H1 (cell line): ENCODE results near the gene SLC16A2. TPM values are rescaled to one million over a fixed set of nuclear protein-coding genes. Genes with fewer than 3 reads are reported as not detected.

Experiments
- RAD21 ChIP-seq, 2 experiments: IDR thresholded peaks in 1 of 2; conservative IDR thresholded peaks in 1 of 2; 2 replicates each; pipeline ENCODE4 v1.6.1; 2011; ENCODE audit warnings: low read depth in 2 of 2, low read length in 2 of 2, improper control_type of control experiment in 1 of 2, inconsistent platforms in 1 of 2, mild to moderate bottlenecking in 1 of 2, moderate library complexity in 1 of 2
- polyA plus RNA-seq, 7 experiments: library from polyadenylated mRNA; depleted of rRNA in 3 of 7; stranded (reverse) in 5 of 7; unstranded in 2 of 7; fragments of >200 nt in 5 of 7; fragments of 200-250 nt in 2 of 7; gene quantifications; 1 replicate in 5 of 7; 2 replicates in 1 of 7; 4 replicates in 1 of 7; pipeline versions ENCODE4 v1.2.1 to v1.2.3, GENCODE V29; 2011 to 2013; ENCODE audit warnings: missing spikeins in 2 of 7, mixed read lengths in 2 of 7
- total RNA-seq: library from RNA; stranded (reverse); fragmentation: NEBNext Ultra II Directional; extraction: Animal tissue kit (Norgen Biotek cat#: 25700); gene quantifications from 2 replicates; pipeline ENCODE4 v1.2.1, GENCODE V29; 2021
- TF ChIP-seq, protein P1 (sequence below): fragments of 300-600 bp; sonication (generic); IDR thresholded peaks from 2 replicates; pipeline ENCODE4 v1.7.1; 2012; ENCODE audit warnings: low read length, moderate library complexity, mild to moderate bottlenecking, inconsistent platforms; ENCODE audit not compliant: insufficient replicate concordance

Gene SLC16A2
- total and polyA plus RNA-seq, 2 of the 8 experiments (the other 6 are each of a cell fraction or from before 2014, with no cell fraction given): 24.4 to 32.2 TPM

- TF ChIP-seq, protein P1, sequence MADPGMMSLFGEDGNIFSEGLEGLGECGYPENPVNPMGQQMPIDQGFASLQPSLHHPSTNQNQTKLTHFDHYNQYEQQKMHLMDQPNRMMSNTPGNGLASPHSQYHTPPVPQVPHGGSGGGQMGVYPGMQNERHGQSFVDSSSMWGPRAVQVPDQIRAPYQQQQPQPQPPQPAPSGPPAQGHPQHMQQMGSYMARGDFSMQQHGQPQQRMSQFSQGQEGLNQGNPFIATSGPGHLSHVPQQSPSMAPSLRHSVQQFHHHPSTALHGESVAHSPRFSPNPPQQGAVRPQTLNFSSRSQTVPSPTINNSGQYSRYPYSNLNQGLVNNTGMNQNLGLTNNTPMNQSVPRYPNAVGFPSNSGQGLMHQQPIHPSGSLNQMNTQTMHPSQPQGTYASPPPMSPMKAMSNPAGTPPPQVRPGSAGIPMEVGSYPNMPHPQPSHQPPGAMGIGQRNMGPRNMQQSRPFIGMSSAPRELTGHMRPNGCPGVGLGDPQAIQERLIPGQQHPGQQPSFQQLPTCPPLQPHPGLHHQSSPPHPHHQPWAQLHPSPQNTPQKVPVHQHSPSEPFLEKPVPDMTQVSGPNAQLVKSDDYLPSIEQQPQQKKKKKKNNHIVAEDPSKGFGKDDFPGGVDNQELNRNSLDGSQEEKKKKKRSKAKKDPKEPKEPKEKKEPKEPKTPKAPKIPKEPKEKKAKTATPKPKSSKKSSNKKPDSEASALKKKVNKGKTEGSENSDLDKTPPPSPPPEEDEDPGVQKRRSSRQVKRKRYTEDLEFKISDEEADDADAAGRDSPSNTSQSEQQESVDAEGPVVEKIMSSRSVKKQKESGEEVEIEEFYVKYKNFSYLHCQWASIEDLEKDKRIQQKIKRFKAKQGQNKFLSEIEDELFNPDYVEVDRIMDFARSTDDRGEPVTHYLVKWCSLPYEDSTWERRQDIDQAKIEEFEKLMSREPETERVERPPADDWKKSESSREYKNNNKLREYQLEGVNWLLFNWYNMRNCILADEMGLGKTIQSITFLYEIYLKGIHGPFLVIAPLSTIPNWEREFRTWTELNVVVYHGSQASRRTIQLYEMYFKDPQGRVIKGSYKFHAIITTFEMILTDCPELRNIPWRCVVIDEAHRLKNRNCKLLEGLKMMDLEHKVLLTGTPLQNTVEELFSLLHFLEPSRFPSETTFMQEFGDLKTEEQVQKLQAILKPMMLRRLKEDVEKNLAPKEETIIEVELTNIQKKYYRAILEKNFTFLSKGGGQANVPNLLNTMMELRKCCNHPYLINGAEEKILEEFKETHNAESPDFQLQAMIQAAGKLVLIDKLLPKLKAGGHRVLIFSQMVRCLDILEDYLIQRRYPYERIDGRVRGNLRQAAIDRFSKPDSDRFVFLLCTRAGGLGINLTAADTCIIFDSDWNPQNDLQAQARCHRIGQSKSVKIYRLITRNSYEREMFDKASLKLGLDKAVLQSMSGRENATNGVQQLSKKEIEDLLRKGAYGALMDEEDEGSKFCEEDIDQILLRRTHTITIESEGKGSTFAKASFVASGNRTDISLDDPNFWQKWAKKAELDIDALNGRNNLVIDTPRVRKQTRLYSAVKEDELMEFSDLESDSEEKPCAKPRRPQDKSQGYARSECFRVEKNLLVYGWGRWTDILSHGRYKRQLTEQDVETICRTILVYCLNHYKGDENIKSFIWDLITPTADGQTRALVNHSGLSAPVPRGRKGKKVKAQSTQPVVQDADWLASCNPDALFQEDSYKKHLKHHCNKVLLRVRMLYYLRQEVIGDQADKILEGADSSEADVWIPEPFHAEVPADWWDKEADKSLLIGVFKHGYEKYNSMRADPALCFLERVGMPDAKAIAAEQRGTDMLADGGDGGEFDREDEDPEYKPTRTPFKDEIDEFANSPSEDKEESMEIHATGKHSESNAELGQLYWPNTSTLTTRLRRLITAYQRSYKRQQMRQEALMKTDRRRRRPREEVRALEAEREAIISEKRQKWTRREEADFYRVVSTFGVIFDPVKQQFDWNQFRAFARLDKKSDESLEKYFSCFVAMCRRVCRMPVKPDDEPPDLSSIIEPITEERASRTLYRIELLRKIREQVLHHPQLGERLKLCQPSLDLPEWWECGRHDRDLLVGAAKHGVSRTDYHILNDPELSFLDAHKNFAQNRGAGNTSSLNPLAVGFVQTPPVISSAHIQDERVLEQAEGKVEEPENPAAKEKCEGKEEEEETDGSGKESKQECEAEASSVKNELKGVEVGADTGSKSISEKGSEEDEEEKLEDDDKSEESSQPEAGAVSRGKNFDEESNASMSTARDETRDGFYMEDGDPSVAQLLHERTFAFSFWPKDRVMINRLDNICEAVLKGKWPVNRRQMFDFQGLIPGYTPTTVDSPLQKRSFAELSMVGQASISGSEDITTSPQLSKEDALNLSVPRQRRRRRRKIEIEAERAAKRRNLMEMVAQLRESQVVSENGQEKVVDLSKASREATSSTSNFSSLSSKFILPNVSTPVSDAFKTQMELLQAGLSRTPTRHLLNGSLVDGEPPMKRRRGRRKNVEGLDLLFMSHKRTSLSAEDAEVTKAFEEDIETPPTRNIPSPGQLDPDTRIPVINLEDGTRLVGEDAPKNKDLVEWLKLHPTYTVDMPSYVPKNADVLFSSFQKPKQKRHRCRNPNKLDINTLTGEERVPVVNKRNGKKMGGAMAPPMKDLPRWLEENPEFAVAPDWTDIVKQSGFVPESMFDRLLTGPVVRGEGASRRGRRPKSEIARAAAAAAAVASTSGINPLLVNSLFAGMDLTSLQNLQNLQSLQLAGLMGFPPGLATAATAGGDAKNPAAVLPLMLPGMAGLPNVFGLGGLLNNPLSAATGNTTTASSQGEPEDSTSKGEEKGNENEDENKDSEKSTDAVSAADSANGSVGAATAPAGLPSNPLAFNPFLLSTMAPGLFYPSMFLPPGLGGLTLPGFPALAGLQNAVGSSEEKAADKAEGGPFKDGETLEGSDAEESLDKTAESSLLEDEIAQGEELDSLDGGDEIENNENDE: no peak
- no peak for TF ChIP-seq RAD21 (IDR thresholded peaks at IDR 0.05 in 1 of 2, conservative IDR thresholded peaks at IDR 0.05 in 1 of 2; ENCODE audit: low read depth in 2 of 2, low read length in 2 of 2)
- TF ChIP-seq, all 59 proteins: peak for 0
Observed at GRCh38 chrX:74535086-74535407, 113.8 kb downstream of the SLC16A2 start (continued).
